Stimulated activated CD4-positive, alpha-beta T cell treated with anti-CD3 and anti-CD28 coated beads, Interleukin-4, amount 100 ng/mL, for 4 hours (primary cell): ENCODE results near the gene TESK1.
A peak's percentile ranks its signal among the peaks of the same experiment; 100 is the strongest.

Source experiments
- DNase-seq, 2 experiments: peaks; one replicate each; pipeline ENCODE4 v3.0.0-alpha.2; 2020

TESK1 gene

GRCh38 chr9:35646533-35647265, 41.6 kb downstream of the TESK1 start:
- DNase-seq, result peak; percentile 87 to 91

DNA sequence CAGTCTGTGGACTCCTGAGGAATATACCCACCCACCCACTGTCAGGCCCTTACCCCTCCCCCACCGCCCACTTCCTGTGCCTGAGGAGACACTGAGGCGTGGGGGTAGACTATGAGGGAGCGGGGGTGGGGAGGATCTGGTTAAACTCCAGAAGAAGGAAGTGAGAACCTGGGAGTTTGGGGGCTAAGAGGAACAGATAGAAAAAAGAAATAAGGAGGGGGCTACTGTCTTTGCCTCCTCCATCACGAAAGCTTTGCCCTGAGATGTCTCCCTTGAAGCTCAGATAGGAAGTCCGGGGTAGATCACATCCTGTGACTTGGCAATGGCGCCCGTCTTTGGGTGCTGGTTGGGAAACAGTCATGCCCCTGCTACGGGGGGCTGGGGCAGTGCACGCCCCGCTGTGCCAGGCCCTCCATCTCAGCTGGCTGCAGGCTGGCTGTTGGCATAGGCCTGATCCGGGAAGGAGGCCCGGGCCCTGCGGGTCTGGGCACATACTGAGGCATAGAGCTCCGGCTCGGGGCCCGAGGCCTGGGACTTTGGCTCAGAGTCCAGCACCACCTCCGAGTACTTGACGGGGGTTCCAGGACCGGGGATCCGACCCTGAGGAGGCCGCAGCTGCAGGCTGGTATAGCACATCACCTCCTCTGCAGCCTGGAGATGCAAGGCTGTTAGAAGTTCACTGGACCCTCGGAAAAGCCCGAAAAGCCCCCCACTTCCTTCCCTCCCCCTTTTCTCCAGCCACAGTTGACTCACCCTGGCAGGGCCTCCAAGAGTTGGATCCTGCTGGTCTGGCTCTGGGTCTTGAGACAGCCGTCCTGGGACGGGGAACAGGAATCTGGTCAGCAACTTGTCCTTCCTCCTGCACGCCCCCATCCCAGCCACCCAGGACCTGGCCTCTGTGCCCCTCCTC, 44.6 kb downstream of the TESK1 start:
- DNase-seq, result peak; percentile 44

- peak in 1 of 2 experiments; percentile 20 for DNase-seq
Measured at GRCh38 chr9:35650341-35651158, 45.5 kb downstream of the TESK1 start, which contains the start of gene SIT1. TSS of gene SIT1 (minus strand) at chr9:35650931. CDS start at chr9:35650853, 78 bp downstream.

DNA sequence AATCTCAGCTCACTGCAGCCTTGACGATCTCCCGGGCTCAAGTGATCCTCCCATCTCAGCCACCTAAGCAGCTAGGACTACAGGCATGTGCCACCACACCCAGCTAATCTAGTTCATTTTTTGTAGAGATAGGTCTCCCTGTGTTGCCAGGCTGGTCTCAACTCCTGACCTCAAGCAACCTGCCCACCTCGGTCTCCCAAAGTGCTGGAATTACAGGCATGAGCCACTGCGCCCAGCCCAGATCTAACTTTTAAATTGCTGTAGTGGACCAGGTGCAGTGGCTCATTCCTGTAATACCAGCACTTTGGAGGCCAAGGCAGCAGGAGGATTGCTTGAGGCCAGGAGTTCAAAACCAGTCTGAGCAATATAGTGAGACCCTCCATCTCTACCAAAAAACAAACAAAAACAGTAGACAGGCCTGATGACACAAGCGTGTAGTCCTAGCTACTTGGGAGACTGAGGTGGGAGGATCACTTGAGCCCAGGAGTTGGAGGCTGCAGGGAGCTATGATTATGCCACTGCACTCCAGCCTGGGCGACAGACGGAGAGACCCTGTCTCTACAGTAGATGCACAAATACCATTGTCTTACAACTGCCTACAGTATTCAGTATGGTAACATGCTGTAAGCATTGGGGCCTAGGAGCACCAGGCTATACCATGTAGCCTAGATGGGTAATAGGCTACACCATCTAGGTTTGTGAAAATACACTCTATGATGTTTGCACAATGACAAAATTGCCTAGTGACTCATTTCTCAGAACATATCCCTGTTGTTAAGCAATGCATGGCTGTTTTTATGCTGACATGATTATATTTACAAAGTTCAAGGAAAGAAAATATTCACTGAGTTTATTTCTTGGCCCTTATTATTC, 47.1 kb downstream of the TESK1 start:
- DNase-seq, result no peak

DNA sequence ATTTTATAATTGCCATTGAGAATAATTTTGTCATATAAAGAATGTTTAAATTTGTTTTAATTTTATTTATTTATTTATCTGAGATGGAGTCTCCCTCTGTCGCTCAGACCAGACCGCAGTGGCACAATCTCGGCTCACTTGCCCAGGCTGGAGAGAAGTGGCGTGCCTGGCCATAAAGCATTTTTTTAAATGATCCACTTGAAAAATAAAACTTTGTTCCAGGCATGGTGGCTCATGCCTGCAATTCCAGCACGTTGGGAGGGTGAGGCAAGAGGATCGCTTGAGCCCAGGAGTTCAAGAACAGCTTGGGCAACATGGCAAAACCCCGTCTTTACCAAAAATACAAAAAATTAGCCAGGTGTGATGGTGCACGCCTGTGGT, 47.8 kb downstream of the TESK1 start:
- no peak for DNase-seq

GRCh38 chr9:35653611-35654010, 48.5 kb downstream of the TESK1 start:
- no peak for DNase-seq

DNA sequence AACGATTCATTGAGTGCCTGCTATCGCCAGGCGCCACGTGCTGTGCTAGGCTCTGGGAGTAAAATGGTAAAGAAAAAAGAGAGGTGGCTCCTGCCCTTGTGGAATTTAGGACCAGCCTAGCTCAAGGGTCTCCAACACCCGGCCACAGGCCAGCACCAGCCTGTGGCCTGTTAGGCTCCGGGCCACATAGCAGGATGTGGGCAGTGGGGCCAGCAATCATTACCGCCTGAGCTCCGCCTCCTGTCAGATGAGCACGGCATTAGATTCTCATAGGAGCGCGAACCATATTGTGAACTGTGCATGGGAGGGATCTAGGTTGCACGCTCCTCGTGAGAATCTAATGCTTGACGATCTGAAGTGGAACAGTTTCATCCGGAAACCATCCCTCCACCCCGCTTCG, 51.3 kb downstream of the TESK1 start:
- DNase-seq, result no peak

- DNase-seq, result no peak
Measured at GRCh38 chr9:35656831-35657545, 51.9 kb downstream of the TESK1 start.

DNA sequence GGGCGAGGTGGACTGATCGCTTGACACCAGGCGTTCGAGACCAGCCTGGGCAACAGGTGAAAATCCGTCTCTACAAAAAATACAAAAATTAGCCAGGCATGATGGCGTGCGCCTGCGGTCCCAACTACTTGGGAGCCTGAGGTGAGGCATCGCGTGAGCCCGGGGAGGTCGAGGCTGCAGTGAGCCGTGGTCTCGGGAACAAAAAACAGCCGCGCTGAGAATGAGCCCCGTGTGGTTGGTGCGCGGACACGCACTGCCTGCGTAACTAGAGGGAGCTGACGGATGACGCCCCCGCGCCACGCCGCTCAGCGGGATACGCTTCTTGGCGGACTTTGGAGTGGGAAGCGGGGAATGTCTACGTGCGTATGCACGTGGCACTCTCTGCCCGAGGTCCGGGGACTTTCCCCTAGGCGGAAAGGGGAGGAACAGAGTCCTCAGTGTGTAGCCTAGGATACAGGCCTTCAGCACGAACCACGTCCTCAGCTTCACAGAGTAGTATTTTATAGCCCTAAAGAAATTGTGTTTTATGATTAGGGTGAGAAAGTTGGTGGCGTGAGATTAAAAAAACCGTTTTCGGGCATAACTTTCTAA, 52.6 kb downstream of the TESK1 start, which contains the start of gene RMRP:
Gene RMRP, minus strand, starts transcription at position 474 of the 591 bp plus-strand sequence.
- peak; percentile 92 to 97 for DNase-seq

- peak; percentile 75 to 82 for DNase-seq
Measured at GRCh38 chr9:35658137-35658967, 53.3 kb downstream of the TESK1 start, which contains the start of gene CCDC107. TSS of gene CCDC107 (plus strand) at chr9:35658292. CDS start at chr9:35658380, 88 bp downstream.

GRCh38 chr9:35658968-35659220, 53.8 kb downstream of the TESK1 start:
- no peak for DNase-seq

DNA sequence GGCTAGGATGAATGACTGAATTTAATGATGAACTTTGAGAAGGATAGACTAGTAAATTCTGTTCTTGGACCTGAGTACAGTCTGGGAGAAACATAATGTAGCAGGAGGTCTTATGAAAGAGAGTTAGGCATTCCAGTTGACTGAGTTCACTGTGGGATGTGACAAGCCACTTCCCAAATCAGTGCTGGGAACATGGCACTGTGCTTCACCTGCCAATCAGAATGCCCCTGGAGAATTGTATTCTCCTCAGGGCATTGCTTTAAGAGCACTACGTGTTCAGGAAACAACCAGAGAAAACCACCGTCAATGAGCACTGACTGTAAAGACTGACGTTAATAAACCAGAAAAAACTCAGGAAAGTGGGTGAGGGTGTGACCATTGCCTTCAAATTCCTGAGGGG, 54.3 kb downstream of the TESK1 start:
- DNase-seq, result no peak
